Breast epithelium (tissue), 3 donors: ENCODE data around the gene GGN.

Experiments
- CTCF ChIP-seq, 3 donors: fragments of 450-650 bp; IDR thresholded peaks; one replicate each; pipeline ENCODE4 v1.5.1; 2016 to 2017; ENCODE audit warnings: antibody characterized with exemption in 3 of 3, mild to moderate bottlenecking in 3 of 3, moderate library complexity in 3 of 3
- POLR2A ChIP-seq: fragments of 450-650 bp; IDR thresholded peaks from one replicate; pipeline ENCODE4 v1.6.1; 2016; ENCODE audit warnings: antibody characterized with exemption, mild to moderate bottlenecking, moderate library complexity

DNA sequence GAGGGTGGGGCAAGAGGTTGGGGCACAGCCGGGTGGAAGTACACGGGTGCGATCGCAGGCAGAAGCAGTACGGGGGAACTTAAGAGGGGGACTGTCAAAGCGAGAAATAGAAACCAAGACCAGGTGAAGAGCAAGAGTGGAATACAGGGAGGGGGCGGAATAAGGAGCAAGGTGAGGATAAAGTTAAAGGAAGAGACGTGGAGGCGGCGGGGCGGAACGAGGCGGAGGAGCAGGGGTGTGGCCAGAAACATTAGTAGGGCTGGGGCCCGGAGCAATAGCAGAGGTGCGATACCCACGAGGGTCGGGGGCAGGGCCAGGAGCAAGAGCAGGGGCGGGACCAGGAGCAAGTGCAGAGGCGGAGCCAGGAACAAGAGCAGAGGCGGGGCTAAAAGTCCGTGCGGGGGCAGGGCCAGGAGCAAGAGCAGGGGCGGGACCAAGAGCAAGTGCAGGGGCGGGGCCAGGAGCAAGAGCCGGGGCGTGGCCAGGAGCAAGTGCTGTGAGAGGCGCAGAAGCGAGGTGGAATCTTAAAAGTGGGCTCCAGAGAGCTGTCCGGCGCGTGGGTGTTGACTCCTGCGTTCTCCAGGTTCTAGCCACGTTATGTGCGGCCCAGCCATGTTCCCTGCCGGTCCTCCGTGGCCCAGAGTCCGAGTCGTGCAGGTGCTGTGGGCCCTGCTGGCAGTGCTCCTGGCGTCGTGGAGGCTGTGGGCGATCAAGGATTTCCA is 51.0 kb downstream of the GGN start:
- no peak for TF ChIP-seq POLR2A
- no peak for TF ChIP-seq CTCF (IDR thresholded peaks at IDR 0.05)
